NCI-H510A (cell line): ENCODE measurements around the gene METAP2.
"Not testable (repeated sequence)": the region's sequence is repeated elsewhere in the genome, so short reads cannot be mapped to it uniquely, and the experiment has no call there.

Experiments
- DNase-seq: peaks from one replicate; lab custom pipeline; 2025; lab: John Stamatoyannopoulos, UW

The METAP2 gene

GRCh38 chr12:95462551-95462950, 11.4 kb upstream of the METAP2 start:
- DNase-seq, result no peak

GRCh38 chr12:95463050-95463449, 10.9 kb upstream of the METAP2 start:
- DNase-seq, result no peak

- not testable (repeated sequence) for DNase-seq
Observed at GRCh38 chr12:95463776-95464175, 10.2 kb upstream of the METAP2 start.

GRCh38 chr12:95465275-95465674, 8.7 kb upstream of the METAP2 start:
- no peak for DNase-seq

- no peak for DNase-seq
Observed at GRCh38 chr12:95470300-95470699, 3.7 kb upstream of the METAP2 start.

- peak; percentile 31 for DNase-seq
Observed at GRCh38 chr12:95473231-95473883, 595 bp upstream of the METAP2 start.

GRCh38 chr12:95474660-95474958, 657 bp downstream of the METAP2 start:
- DNase-seq, result no peak

GRCh38 chr12:95480230-95480629, 6.3 kb downstream of the METAP2 start:
- no peak for DNase-seq

GRCh38 chr12:95481072-95481471, 7.1 kb downstream of the METAP2 start:
- DNase-seq, result no peak

GRCh38 chr12:95481888-95482287, 7.9 kb downstream of the METAP2 start:
- no peak for DNase-seq

GRCh38 chr12:95482564-95482963, 8.6 kb downstream of the METAP2 start:
- not testable (repeated sequence) for DNase-seq

- no peak for DNase-seq
Observed at GRCh38 chr12:95484524-95484923, 10.6 kb downstream of the METAP2 start.

- DNase-seq, result no peak
Observed at GRCh38 chr12:95487024-95487423, 13.1 kb downstream of the METAP2 start.

GRCh38 chr12:95492462-95492861, 18.5 kb downstream of the METAP2 start:
- DNase-seq, result no peak

- no peak for DNase-seq
Observed at GRCh38 chr12:95494888-95495287, 20.9 kb downstream of the METAP2 start.

GRCh38 chr12:95495433-95495832, 21.5 kb downstream of the METAP2 start:
- no peak for DNase-seq

- DNase-seq, result peak; percentile 14
Observed at GRCh38 chr12:95497031-95497430, 23.1 kb downstream of the METAP2 start.

GRCh38 chr12:95498968-95499367, 25.0 kb downstream of the METAP2 start:
- no peak for DNase-seq

- DNase-seq, result no peak
Observed at GRCh38 chr12:95499772-95500171, 25.8 kb downstream of the METAP2 start.

- no peak for DNase-seq
Observed at GRCh38 chr12:95504140-95504539, 30.2 kb downstream of the METAP2 start.

- DNase-seq, result no peak
Observed at GRCh38 chr12:95505039-95505438, 31.1 kb downstream of the METAP2 start.

- no peak for DNase-seq
Observed at GRCh38 chr12:95506707-95507523, 33.0 kb downstream of the METAP2 start.

- DNase-seq, result no peak
Observed at GRCh38 chr12:95509300-95509699, 35.3 kb downstream of the METAP2 start.

- no peak for DNase-seq
Observed at GRCh38 chr12:95511977-95512376, 38.0 kb downstream of the METAP2 start.
